WI38 (cell line): Measurements from ENCODE around the gene MAP7D1.

Experiments used
- H3K4me3 ChIP-seq: 2 replicates; pipeline ENCODE4 v1.5.1; 2011; ENCODE audit warnings: low read depth, mild to moderate bottlenecking, control low read depth, low read length
- TF ChIP-seq, protein P1 (sequence below): IDR thresholded peaks from 2 replicates; pipeline ENCODE4 v1.5.1; 2012; ENCODE audit warnings: low read depth, mild to moderate bottlenecking, control low read depth, low read length

MAP7D1 gene

DNA sequence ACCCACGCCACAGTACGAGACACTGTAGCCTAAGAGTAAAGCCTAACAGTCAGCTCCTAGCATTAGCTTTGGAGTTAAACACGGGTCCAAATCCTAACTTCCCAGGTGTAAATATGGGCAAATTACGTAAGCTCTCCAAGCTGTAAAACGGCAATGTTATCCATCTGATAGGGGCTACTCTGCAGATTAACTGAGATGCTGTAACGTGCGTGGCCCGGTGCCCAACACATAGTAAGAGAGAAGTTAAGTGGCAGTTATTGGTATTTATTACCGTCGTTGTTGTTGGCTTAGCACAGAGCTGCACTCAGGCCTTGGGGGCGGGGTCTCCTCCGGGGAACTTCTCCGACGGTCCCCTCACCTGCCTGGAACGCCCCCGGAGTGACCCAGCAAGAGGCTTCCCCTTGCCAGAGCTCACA is 7.1 kb upstream of the MAP7D1 start:
- TF ChIP-seq, protein P1, sequence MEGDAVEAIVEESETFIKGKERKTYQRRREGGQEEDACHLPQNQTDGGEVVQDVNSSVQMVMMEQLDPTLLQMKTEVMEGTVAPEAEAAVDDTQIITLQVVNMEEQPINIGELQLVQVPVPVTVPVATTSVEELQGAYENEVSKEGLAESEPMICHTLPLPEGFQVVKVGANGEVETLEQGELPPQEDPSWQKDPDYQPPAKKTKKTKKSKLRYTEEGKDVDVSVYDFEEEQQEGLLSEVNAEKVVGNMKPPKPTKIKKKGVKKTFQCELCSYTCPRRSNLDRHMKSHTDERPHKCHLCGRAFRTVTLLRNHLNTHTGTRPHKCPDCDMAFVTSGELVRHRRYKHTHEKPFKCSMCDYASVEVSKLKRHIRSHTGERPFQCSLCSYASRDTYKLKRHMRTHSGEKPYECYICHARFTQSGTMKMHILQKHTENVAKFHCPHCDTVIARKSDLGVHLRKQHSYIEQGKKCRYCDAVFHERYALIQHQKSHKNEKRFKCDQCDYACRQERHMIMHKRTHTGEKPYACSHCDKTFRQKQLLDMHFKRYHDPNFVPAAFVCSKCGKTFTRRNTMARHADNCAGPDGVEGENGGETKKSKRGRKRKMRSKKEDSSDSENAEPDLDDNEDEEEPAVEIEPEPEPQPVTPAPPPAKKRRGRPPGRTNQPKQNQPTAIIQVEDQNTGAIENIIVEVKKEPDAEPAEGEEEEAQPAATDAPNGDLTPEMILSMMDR = no peak
- H3K4me3 ChIP-seq = peak overlapping the region; percentile 83

DNA sequence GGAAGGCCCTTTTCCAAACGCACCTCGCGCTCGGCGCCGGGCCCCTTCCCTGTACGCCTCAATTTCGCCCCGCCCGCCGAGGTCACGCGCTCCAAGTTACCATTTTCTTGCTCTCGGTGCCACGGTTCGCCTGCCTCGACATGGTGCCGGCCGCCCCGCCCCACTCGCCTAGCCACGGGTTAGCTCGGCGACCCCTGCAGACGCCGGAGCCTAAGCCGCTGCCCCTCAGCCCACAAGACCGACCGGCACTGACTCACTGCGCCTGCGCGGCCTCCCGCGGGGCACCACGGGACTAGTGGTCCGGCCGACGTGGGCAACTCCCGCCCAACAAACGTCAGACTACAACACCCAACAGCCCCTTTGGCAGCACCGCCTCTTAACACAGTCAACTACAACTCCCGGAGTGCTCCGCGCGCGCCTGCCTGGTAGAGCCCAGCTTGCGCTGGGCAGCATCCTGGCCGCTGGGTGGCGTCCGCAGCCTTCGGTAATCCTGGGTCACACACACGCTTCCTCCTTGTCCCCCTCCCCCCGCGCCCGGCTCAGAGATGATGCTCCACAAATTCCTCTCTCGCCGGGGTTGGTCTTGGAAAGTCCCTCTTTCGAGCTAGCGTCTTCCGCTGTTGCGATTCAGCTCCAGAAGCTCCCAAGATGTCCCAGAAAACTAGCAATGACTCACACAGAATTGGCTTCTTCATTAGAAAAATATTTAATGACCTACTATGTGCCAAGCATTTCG is 6.6 kb upstream of the MAP7D1 start, which contains the start of gene TRAPPC3:
Gene TRAPPC3, minus strand, starts transcription at position 250 of the 736 bp plus-strand sequence. Its CDS starts 108 bp downstream, at position 142.
- TF ChIP-seq, protein P1 = peak; percentile 83
- peak within 1 kb of the TSS; percentile 83 for H3K4me3 ChIP-seq

- H3K4me3 ChIP-seq = no peak overlapping the region
- TF ChIP-seq, protein P1 = no peak
Measured at GRCh38 chr1:36149973-36150295, 6.0 kb upstream of the MAP7D1 start.

DNA sequence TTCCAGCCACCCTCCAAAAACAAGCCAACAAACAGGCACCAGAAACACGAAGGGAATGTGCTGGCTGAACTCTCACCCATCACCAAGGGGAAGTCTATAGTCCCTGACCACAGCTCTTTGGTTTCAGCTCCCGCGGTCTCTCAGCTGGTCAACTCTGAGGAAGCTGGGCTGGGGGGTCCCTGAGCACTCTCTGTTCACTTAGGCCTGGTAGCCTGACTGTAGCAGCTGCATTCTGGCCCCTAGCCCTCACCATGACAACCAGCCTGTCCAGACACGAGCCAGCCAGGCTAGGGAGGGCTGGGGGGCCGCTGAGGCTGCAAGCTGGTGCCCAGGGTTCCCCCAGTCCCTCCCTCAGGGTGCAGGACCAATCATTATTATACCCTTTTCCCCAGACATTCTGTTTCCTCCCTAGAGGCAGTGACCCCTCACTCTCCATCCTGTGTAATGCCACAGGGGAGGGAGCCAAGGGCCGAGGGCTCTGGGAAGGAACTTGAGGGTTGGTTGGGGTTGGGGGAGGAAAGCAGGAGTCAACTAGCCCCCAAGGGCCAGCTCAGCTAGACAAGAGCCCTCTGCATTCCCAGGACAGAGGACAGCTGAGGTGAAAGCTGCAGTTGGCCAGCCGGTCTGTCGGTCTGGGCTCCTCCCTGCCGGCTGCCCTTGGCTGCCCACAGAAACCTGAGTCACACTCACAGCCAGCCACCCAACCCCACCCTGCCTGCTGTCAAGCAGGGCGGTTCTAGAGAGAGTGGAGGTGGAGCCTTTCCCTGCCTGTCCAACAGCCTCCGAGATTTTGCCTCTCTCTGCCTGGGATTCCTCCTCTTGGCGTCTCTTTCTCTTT is 5.4 kb upstream of the MAP7D1 start:
- TF ChIP-seq, protein P1 = no peak
- peak overlapping the region; percentile 5; the same call in 1 of the 2 replicates for H3K4me3 ChIP-seq

GRCh38 chr1:36151134-36151844 is 4.7 kb upstream of the MAP7D1 start:
- no peak overlapping the region for H3K4me3 ChIP-seq
- TF ChIP-seq, protein P1 = no peak

GRCh38 chr1:36151845-36152203 is 4.1 kb upstream of the MAP7D1 start:
- TF ChIP-seq, protein P1 = no peak
- no peak overlapping the region for H3K4me3 ChIP-seq
